ENCODE data around the gene UBE2E2.

Gene UBE2E2

DNA sequence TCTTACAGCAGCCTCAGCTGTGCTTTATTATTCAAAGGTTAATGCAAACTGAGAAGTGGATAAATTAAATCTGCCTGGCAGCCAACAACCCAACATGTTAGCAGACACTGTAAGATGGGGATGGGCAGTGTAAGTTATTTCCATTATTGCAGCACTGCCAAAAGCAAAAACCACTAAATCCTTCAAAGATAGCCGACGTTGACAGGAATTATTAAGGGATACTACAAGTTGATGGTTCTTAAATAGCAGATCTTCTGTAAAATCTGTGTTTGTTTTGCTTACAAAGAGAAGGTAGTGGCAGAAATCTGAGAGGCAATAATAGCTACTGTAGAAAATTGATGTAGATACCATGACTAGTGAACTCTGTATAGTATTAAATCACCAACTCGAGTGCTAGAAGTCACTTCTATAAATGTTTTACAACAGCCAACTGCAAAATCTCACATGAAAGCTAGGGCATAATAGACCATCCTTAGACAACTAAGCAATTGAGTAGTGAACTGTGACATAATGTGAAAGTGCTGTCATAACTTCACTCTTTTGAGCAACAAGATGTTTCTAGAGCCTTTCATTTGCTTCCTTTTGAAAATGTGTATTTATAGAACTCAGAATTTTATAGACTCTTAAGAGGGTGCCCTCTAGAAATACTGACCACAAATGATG is 278.6 kb downstream of the UBE2E2 start (continued):
- TF ChIP-seq ZNF133 (tag by site-specific recombination; IDR thresholded peaks at IDR 0.05) (no peak), ZNF114 (tag by site-specific recombination; IDR thresholded peaks at IDR 0.05) (no peak), PRDM1 (tag by site-specific recombination; IDR thresholded peaks at IDR 0.05) (no peak), KLF1 (tag by site-specific recombination; IDR thresholded peaks at IDR 0.05) (no peak), ZNF843 (tag by site-specific recombination; IDR thresholded peaks at IDR 0.05) (peak; percentile 97), ZNF169 (tag by site-specific recombination; IDR thresholded peaks at IDR 0.05) (no peak), ZNF623 (tag by site-specific recombination; IDR thresholded peaks at IDR 0.05) (no peak), ZNF132 (tag by site-specific recombination; IDR thresholded peaks at IDR 0.05; ENCODE audit: borderline replicate concordance) (no peak), ELK4 (IDR thresholded peaks at IDR 0.05; ENCODE audit: borderline replicate concordance, low read depth, low read length) (no peak), ZNF791 (tag by site-specific recombination; IDR thresholded peaks at IDR 0.05) (no peak), ZNF23 (tag by site-specific recombination; IDR thresholded peaks at IDR 0.05; ENCODE audit: borderline replicate concordance) (no peak), MZF1 (tag by site-specific recombination; IDR thresholded peaks at IDR 0.05; ENCODE audit: borderline replicate concordance) (peak; percentile 83; the same call in 1 of the 2 replicates), CTCF (tag by site-specific recombination; IDR thresholded peaks at IDR 0.05) (no peak), BCL11B (tag by site-specific recombination; IDR thresholded peaks at IDR 0.05; ENCODE audit: low read depth) (no peak), ZNF654 (tag by site-specific recombination; IDR thresholded peaks at IDR 0.05; ENCODE audit: low read depth) (no peak), RBAK (tag by site-specific recombination; IDR thresholded peaks at IDR 0.05) (no peak), ZNF324 (tag by site-specific recombination; IDR thresholded peaks at IDR 0.05) (no peak), ZNF280D (tag by site-specific recombination; IDR thresholded peaks at IDR 0.05) (no peak), TRIM28 (IDR thresholded peaks at IDR 0.05; ENCODE audit: borderline replicate concordance, low read length) (peak; percentile 71; the same call in 1 of the 2 replicates), ZNF202 (tag by site-specific recombination; IDR thresholded peaks at IDR 0.05; ENCODE audit: borderline replicate concordance) (no peak), ZNF157 (tag by site-specific recombination; IDR thresholded peaks at IDR 0.05) (no peak), ZNF664 (tag by site-specific recombination; IDR thresholded peaks at IDR 0.05) (peak; percentile 39; the same call in 1 of the 2 replicates), ZNF175 (tag by site-specific recombination; IDR thresholded peaks at IDR 0.05) (no peak)
- TF ChIP-seq, protein P1, sequence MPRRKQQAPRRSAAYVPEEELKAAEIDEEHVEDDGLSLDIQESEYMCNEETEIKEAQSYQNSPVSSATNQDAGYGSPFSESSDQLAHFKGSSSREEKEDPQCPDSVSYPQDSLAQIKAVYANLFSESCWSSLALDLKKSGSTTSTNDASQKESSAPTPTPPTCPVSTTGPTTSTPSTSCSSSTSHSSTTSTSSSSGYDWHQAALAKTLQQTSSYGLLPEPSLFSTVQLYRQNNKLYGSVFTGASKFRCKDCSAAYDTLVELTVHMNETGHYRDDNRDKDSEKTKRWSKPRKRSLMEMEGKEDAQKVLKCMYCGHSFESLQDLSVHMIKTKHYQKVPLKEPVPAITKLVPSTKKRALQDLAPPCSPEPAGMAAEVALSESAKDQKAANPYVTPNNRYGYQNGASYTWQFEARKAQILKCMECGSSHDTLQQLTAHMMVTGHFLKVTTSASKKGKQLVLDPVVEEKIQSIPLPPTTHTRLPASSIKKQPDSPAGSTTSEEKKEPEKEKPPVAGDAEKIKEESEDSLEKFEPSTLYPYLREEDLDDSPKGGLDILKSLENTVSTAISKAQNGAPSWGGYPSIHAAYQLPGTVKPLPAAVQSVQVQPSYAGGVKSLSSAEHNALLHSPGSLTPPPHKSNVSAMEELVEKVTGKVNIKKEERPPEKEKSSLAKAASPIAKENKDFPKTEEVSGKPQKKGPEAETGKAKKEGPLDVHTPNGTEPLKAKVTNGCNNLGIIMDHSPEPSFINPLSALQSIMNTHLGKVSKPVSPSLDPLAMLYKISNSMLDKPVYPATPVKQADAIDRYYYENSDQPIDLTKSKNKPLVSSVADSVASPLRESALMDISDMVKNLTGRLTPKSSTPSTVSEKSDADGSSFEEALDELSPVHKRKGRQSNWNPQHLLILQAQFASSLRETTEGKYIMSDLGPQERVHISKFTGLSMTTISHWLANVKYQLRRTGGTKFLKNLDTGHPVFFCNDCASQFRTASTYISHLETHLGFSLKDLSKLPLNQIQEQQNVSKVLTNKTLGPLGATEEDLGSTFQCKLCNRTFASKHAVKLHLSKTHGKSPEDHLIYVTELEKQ (tag by site-specific recombination; IDR thresholded peaks at IDR 0.05; ENCODE audit: borderline replicate concordance), result peak; percentile 52; the same call in 1 of the 2 replicates
- TF ChIP-seq, protein P2, sequence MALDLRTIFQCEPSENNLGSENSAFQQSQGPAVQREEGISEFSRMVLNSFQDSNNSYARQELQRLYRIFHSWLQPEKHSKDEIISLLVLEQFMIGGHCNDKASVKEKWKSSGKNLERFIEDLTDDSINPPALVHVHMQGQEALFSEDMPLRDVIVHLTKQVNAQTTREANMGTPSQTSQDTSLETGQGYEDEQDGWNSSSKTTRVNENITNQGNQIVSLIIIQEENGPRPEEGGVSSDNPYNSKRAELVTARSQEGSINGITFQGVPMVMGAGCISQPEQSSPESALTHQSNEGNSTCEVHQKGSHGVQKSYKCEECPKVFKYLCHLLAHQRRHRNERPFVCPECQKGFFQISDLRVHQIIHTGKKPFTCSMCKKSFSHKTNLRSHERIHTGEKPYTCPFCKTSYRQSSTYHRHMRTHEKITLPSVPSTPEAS (tag by site-specific recombination; IDR thresholded peaks at IDR 0.05), result no peak
- TF ChIP-seq, protein P3, sequence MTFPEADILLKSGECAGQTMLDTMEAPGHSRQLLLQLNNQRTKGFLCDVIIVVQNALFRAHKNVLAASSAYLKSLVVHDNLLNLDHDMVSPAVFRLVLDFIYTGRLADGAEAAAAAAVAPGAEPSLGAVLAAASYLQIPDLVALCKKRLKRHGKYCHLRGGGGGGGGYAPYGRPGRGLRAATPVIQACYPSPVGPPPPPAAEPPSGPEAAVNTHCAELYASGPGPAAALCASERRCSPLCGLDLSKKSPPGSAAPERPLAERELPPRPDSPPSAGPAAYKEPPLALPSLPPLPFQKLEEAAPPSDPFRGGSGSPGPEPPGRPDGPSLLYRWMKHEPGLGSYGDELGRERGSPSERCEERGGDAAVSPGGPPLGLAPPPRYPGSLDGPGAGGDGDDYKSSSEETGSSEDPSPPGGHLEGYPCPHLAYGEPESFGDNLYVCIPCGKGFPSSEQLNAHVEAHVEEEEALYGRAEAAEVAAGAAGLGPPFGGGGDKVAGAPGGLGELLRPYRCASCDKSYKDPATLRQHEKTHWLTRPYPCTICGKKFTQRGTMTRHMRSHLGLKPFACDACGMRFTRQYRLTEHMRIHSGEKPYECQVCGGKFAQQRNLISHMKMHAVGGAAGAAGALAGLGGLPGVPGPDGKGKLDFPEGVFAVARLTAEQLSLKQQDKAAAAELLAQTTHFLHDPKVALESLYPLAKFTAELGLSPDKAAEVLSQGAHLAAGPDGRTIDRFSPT (tag by site-specific recombination; IDR thresholded peaks at IDR 0.05), result no peak

Data from HEK293 (cell line).